H9 (cell line): Measurements from ENCODE around the gene AMBRA1. TPM values are rescaled to one million over a fixed set of nuclear protein-coding genes. Genes with fewer than 3 reads are reported as not detected.

Source experiments
- DNase-seq: peaks from one replicate; pipeline ENCODE4 v3.0.0-alpha.2; 2017
- H2AFZ ChIP-seq: one replicate; pipeline ENCODE4 v1.6.1; 2013; ENCODE audit warnings: mild to moderate bottlenecking, low read length, control low read depth, moderate library complexity
- H2AK5ac ChIP-seq: 2 replicates; pipeline ENCODE4 v1.6.1; 2013; ENCODE audit warnings: low read length, control low read depth, mixed read lengths; ENCODE audit not compliant: insufficient read length
- H2BK120ac ChIP-seq: one replicate; pipeline ENCODE4 v1.6.1; 2013; ENCODE audit warnings: low read depth, mild to moderate bottlenecking, low read length, control low read depth, inconsistent platforms; ENCODE audit not compliant: poor library complexity, severe bottlenecking
- H2BK12ac ChIP-seq: 2 replicates; pipeline ENCODE4 v1.6.1; 2013; ENCODE audit warnings: low read length, control low read depth, mixed read lengths, low read depth; ENCODE audit not compliant: insufficient read length
- H2BK15ac ChIP-seq: 2 replicates; pipeline ENCODE4 v1.6.1; 2013; ENCODE audit warnings: low read depth, low read length, control low read depth
- H2BK20ac ChIP-seq: one replicate; pipeline ENCODE4 v1.6.1; 2013; ENCODE audit warnings: low read depth, mild to moderate bottlenecking, low read length, control low read depth, inconsistent platforms; ENCODE audit not compliant: poor library complexity, severe bottlenecking
- H2BK5ac ChIP-seq: 2 replicates; pipeline ENCODE4 v1.6.1; 2013; ENCODE audit warnings: low read length, control low read depth, mixed read lengths; ENCODE audit not compliant: insufficient read length
- H3K14ac ChIP-seq: 2 replicates; pipeline ENCODE4 v1.6.1; 2013; ENCODE audit warnings: low read length, control low read depth; ENCODE audit not compliant: insufficient read depth
- H3K18ac ChIP-seq: 2 replicates; pipeline ENCODE4 v1.6.1; 2013; ENCODE audit warnings: low read depth, mild to moderate bottlenecking, mixed read lengths, low read length, control low read depth; ENCODE audit not compliant: insufficient read length
- H3K23ac ChIP-seq: 2 replicates; pipeline ENCODE4 v1.6.1; 2013; ENCODE audit warnings: low read length, control low read depth, mixed read lengths, low read depth; ENCODE audit not compliant: insufficient read length
- H3K23me2 ChIP-seq: 2 replicates; pipeline ENCODE4 v1.6.1; 2013; ENCODE audit warnings: low read depth, mild to moderate bottlenecking, mixed read lengths, low read length, control low read depth; ENCODE audit not compliant: insufficient read length, poor library complexity, severe bottlenecking
- H3K27ac ChIP-seq: 2 replicates; pipeline ENCODE4 v1.5.1; 2013; ENCODE audit warnings: low read length, control low read depth, mixed read lengths, low read depth; ENCODE audit not compliant: insufficient read length
- H3K27me3 ChIP-seq: 2 replicates; pipeline ENCODE4 v1.6.1; 2013; ENCODE audit warnings: low read length, control low read depth, inconsistent platforms; ENCODE audit not compliant: insufficient read depth
- H3K4ac ChIP-seq: 2 replicates; pipeline ENCODE4 v1.6.1; 2013; ENCODE audit warnings: low read depth, mild to moderate bottlenecking, control low read depth, inconsistent platforms, low read length, moderate library complexity
- H3K4me1 ChIP-seq: 2 replicates; pipeline ENCODE4 v1.6.1; 2013; ENCODE audit warnings: low read length, control low read depth, inconsistent platforms; ENCODE audit not compliant: insufficient read depth
- H3K4me2 ChIP-seq: 2 replicates; pipeline ENCODE4 v1.6.1; 2013; ENCODE audit warnings: low read length, control low read depth, mixed read lengths; ENCODE audit not compliant: insufficient read length, insufficient read depth
- H3K56ac ChIP-seq: 2 replicates; pipeline ENCODE4 v1.6.1; 2013; ENCODE audit warnings: low read depth, mild to moderate bottlenecking, mixed read lengths, low read length, control low read depth; ENCODE audit not compliant: insufficient read length
- H3K79me1 ChIP-seq: 2 replicates; pipeline ENCODE4 v1.6.1; 2013; ENCODE audit warnings: low read depth, mild to moderate bottlenecking, moderate library complexity, low read length, control low read depth, inconsistent platforms; ENCODE audit not compliant: insufficient read depth, poor library complexity, severe bottlenecking
- H3K79me2 ChIP-seq: 2 replicates; pipeline ENCODE4 v1.6.1; 2013; ENCODE audit warnings: low read length, control low read depth, inconsistent platforms; ENCODE audit not compliant: insufficient read depth
- H3K9ac ChIP-seq: 2 replicates; pipeline ENCODE4 v1.6.1; 2013; ENCODE audit warnings: low read length, control low read depth, mixed read lengths; ENCODE audit not compliant: insufficient read length; ENCODE audit errors: extremely low read depth
- H3K9me3 ChIP-seq: one replicate; pipeline ENCODE4 v1.6.1; 2013; ENCODE audit warnings: low read depth, low read length, inconsistent platforms; ENCODE audit not compliant: control insufficient read depth
- H3T11ph ChIP-seq: one replicate; pipeline ENCODE4 v1.6.1; 2013; ENCODE audit warnings: mild to moderate bottlenecking, low read length, control low read depth, inconsistent platforms
- H4K20me1 ChIP-seq: one replicate; pipeline ENCODE4 v1.6.1; 2013; ENCODE audit not compliant: control insufficient read depth, insufficient read length, insufficient read depth
- H4K5ac ChIP-seq: 2 replicates; pipeline ENCODE4 v1.6.1; 2013; ENCODE audit warnings: low read depth, mild to moderate bottlenecking, mixed read lengths, low read length, control low read depth; ENCODE audit not compliant: insufficient read length
- H4K8ac ChIP-seq: replicated peaks from 2 replicates; pipeline ENCODE4 v1.6.1; 2013; ENCODE audit warnings: low read length, control low read depth, mixed read lengths, low read depth; ENCODE audit not compliant: insufficient read length
- H4K91ac ChIP-seq: 2 replicates; pipeline ENCODE4 v1.6.1; 2013; ENCODE audit warnings: low read depth, mild to moderate bottlenecking, moderate library complexity, mixed read lengths, low read length, control low read depth; ENCODE audit not compliant: insufficient read length
- H3K27ac Mint-ChIP-seq, 3 experiments: 2 replicates in 2 of 3; 3 replicates in 1 of 3; pipeline ENCODE4 v1.8.0; 2020 to 2021; ENCODE audit warnings: mixed read lengths in 3 of 3, mild to moderate bottlenecking in 1 of 3, moderate library complexity in 1 of 3
- H3K27me3 Mint-ChIP-seq: 2 replicates; pipeline ENCODE4 v1.8.0; 2021; ENCODE audit warnings: low read depth, mild to moderate bottlenecking, moderate library complexity, mixed read lengths
- H3K36me3 Mint-ChIP-seq, 3 experiments: 2 replicates in 2 of 3; 3 replicates in 1 of 3; pipeline ENCODE4 v1.8.0; 2020 to 2021; ENCODE audit warnings: low read depth in 3 of 3, mixed read lengths in 3 of 3; ENCODE audit not compliant: insufficient read depth in 1 of 3
- H3K4me1 Mint-ChIP-seq, 2 experiments: 2 replicates each; pipeline ENCODE4 v1.8.0; 2020; ENCODE audit warnings: mixed read lengths in 2 of 2
- H3K4me3 Mint-ChIP-seq, 2 experiments: 2 replicates in 1 of 2; 3 replicates in 1 of 2; pipeline ENCODE4 v1.8.0; 2020 to 2021; ENCODE audit warnings: mild to moderate bottlenecking in 2 of 2, mixed read lengths in 2 of 2, moderate library complexity in 1 of 2
- H3K9me3 Mint-ChIP-seq, 2 experiments: 2 replicates in 1 of 2; 3 replicates in 1 of 2; pipeline ENCODE4 v1.8.0; 2020; ENCODE audit warnings: mild to moderate bottlenecking in 2 of 2, mixed read lengths in 2 of 2, moderate library complexity in 1 of 2
- CTCF ChIP-seq: fragments of 200-600 bp; sonication (generic); conservative IDR thresholded peaks from 3 replicates; pipeline ENCODE4 v1.8.0; 2021; ENCODE audit warnings: antibody characterized with exemption, mild to moderate bottlenecking
- WGBS: extraction: QIAGEN DNeasy Blood & Tissue Kit; methylation state at CpG from one replicate; pipeline ENCODE4 v1.1.7; 2013; ENCODE audit warnings: missing lambda C conversion rate, low lambda C conversion rate, mixed read lengths; ENCODE audit not compliant: insufficient read length; ENCODE audit errors: extremely low coverage; 5-methylcytosine and 5-hydroxymethylcytosine counted together
- total RNA-seq: library from RNA; stranded (reverse); gene quantifications from 2 replicates; pipeline ENCODE4 v1.2.1, GENCODE V29; 2021

The AMBRA1 gene
- total RNA-seq, 1 experiment from 2014 or later: 37.5 TPM

GRCh38 chr11:46386674-46387073, 207.1 kb downstream of the AMBRA1 start:
- Histone ChIP-seq H4K5ac (no peak overlapping the region), H3K18ac (no peak overlapping the region), H3K4ac (no peak overlapping the region), H2BK20ac (no peak overlapping the region), H2AFZ (no peak overlapping the region), H3K23ac (no peak overlapping the region), H3K27me3 (peaks cover 20% of the 10 kb centered on the region; the same call in 1 of the 2 replicates), H2AK5ac (no peak overlapping the region), H3T11ph (no peak overlapping the region), H2BK5ac (no peak overlapping the region), H3K56ac (no peak overlapping the region), H3K4me1 (peaks cover 4% of the 10 kb centered on the region; the same call in 1 of the 2 replicates), H3K23me2 (peaks cover 16% of the 10 kb centered on the region), H2BK12ac (no peak overlapping the region), H4K91ac (no peak overlapping the region), H3K79me1 (no peaks in the 10 kb centered on the region), H3K14ac (no peak overlapping the region), H3K79me2 (no peaks in the 10 kb centered on the region), H2BK15ac (no peak overlapping the region), H3K27ac (no peak overlapping the region), H4K8ac (no peak overlapping the region), H4K20me1 (no peaks in the 10 kb centered on the region), H2BK120ac (no peak overlapping the region), H3K9ac (no peak overlapping the region), H3K9me3 (no peaks in the 10 kb centered on the region), H3K4me2 (no peak overlapping the region)
- H3K27ac Mint-ChIP-seq: no peak overlapping the region
- H3K36me3 Mint-ChIP-seq: peaks cover 5 to 10% (median 9%) of the 10 kb centered on the region in 3 experiments; a peak in 5 of 7 replicates
- no peak for TF ChIP-seq CTCF
- H3K4me1 Mint-ChIP-seq: peaks cover 21 to 49% of the 10 kb centered on the region in 2 experiments
- H3K27me3 Mint-ChIP-seq: peaks cover 67% of the 10 kb centered on the region
- WGBS: no CpG with 5 or more reads among the region's 4 CpGs
- no peak for DNase-seq
- H3K9me3 Mint-ChIP-seq: no peaks in the 10 kb centered on the region
- H3K4me3 Mint-ChIP-seq: no peak overlapping the region; a peak in 1 of 5 replicates
